LNCaP clone FGC (cell line): ENCODE results near the gene MRTFA.

ENCODE experiments used
- DNase-seq: peaks from one replicate; pipeline ENCODE4 v3.0.0-alpha.2; 2011; ENCODE audit warnings: low read depth
- H3K4me3 ChIP-seq: 2 replicates; pipeline ENCODE4 v1.5.1; 2011; ENCODE audit warnings: mild to moderate bottlenecking, low read depth, low read length, control low read depth
- CTCF ChIP-seq: IDR thresholded peaks from 2 replicates; pipeline ENCODE4 v1.5.1; 2012; ENCODE audit warnings: mild to moderate bottlenecking; ENCODE audit not compliant: control insufficient read depth, insufficient read depth; ENCODE audit errors: extremely low read depth

Gene MRTFA

DNA sequence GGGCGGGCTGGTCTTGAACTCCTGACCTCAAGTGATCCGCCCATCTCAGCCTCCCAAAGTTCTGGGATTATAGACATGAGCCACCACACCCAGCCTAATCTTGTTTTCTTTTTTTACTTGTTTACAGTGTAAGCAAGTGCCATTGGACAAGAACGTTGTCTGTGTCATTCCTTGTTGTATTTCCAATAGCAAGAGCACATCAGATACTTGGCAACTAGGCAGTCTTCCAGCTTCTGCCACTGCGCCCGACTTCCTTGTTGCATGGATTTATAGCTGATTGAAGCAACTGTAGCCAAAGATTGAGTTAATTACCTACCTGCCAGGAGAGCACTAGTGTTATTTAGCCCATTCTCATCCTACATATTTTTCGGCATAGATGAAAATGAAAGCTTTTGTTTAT is 269.2 kb downstream of the MRTFA start:
- no peak overlapping the region for H3K4me3 ChIP-seq
- no peak for TF ChIP-seq CTCF
- DNase-seq = peak; percentile 98

DNA sequence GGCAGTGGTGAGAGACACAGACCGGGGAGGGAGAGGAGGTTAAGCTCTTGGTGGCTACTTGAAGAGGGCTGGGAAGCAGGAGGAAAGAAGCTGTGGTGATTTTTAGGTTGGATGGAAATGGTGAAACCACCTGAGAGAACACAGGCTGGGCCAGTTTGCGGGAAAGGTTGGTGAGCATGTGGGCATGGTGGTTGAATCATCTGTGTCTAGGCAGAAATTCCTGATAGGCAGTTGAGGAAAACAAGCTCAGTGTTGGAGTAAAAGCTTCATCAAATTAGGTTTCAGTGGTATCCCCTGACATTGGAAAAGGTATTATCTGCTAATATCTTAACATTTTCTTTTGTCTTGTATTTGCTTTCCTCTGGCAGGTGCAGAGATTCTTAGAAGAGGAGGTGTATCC is 270.5 kb downstream of the MRTFA start:
- DNase-seq = no peak

GRCh38 chr22:40364431-40364830 is 272.1 kb downstream of the MRTFA start:
- DNase-seq = no peak
- no peak for TF ChIP-seq CTCF
- H3K4me3 ChIP-seq = no peak overlapping the region

More for the DNA sequence above, 270.5 kb downstream of the MRTFA start:
- no peak for TF ChIP-seq CTCF
- H3K4me3 ChIP-seq = no peak overlapping the region

DNA sequence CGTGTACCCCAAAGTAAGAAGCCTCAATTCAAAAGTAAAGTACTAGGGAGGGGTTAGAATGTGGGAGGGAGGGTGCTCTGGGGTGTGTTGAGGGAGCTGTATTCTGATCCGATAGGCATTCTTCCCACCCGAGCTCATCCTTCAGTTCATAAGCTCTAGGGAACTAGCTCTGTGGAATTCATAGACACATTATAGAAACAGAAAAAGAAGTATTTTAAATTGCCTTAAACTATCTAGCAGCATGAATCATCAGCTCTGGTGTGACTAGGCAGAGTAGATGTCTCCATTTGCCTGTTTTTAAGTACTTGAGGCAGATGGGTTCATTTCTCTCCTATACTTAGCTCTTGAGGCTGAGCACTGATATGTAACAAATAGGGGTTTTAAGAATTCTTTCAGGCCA is 273.5 kb downstream of the MRTFA start:
- H3K4me3 ChIP-seq = no peak overlapping the region
- DNase-seq = no peak
- TF ChIP-seq CTCF = no peak

- no peak for DNase-seq
- no peak for TF ChIP-seq CTCF
- H3K4me3 ChIP-seq = no peak overlapping the region
Observed at GRCh38 chr22:40361100-40361499, 275.4 kb downstream of the MRTFA start.
